ENCODE data around the gene CCBE1.
"Not testable (repeated sequence)": the region's sequence is repeated elsewhere in the genome, so short reads cannot be mapped to it uniquely, and the experiment has no call there.

Gene CCBE1

DNA sequence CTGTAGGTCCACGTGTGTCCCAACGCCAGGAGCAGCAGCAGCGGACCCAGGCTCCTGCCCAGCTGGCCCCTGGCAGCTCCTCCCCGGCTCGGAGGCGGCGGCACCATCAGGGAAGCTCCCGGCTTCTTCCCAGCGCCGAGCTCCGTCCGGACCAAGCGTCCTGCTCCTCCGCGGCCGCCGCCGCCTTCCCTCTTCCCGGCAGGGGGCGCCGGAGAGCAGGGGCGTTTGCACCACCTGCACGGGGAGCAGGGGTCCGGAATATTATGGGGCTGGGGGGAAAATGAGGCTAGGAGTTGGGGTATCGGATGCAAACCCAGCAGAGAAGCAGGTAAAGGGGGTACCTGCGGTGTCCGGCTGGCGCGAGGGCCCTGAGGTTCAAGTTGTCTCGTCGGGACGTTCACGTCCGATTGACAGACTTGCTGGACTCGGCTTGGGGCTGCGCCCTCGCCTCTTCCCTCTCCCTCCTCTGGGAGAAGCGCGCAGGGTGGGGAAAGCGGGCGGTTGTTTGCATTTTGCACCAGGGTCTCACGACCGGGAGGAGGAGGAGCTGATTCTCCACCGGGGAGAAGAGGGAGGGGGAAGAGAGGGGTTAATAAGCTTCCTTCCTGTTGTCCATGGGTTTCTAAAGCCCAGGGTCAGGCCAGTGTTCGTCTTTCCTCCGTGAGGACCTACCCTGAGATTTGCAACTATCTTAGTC, at the start of gene CCBE1:
Gene CCBE1, minus strand, starts transcription at position 188 of the 697 bp plus-strand sequence.
- peak; percentile 32 for DNase-seq (ENCODE audit: low spot score)

DNA sequence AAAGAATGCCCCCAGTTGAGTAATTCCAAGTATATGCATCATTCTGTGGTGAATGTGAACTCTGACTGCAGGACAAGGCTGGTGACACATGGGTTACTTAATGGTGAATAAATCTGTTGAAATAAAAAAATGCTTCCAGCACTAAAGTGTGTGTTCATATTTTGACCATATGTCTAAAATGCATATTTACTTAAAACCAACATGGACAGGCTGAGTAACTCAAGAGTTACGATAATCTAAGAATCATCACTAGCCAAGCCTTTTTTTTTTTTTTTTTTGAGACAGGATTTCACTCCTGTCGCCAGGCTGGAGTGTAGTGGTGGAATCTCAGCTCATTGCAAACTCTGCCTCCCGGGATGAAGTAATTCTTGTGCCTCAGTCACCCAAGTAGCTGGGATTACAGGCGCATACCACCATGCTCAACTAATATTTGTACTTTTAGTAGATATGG, 47.1 kb upstream of the CCBE1 start:
- no peak for DNase-seq (ENCODE audit: low spot score)

DNA sequence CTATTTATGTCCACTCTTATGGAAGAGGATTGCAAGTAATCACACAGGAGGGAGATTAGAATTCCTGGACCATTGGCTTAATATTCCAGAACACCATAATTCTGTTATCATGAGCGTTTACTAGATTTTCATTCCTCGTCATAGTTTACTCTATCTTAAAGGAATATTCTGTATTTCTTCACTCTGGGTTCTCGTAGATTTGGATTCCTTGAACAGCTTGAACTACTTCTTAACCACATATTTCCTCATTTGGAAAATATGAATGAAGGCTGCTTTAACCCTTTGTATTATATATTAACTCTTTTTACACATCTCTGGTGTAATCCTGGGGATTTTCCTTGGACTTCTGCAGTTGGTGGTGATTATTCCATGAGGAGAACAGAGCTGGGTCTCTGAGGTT, 46.3 kb upstream of the CCBE1 start:
- DNase-seq (ENCODE audit: low spot score) = no peak

DNA sequence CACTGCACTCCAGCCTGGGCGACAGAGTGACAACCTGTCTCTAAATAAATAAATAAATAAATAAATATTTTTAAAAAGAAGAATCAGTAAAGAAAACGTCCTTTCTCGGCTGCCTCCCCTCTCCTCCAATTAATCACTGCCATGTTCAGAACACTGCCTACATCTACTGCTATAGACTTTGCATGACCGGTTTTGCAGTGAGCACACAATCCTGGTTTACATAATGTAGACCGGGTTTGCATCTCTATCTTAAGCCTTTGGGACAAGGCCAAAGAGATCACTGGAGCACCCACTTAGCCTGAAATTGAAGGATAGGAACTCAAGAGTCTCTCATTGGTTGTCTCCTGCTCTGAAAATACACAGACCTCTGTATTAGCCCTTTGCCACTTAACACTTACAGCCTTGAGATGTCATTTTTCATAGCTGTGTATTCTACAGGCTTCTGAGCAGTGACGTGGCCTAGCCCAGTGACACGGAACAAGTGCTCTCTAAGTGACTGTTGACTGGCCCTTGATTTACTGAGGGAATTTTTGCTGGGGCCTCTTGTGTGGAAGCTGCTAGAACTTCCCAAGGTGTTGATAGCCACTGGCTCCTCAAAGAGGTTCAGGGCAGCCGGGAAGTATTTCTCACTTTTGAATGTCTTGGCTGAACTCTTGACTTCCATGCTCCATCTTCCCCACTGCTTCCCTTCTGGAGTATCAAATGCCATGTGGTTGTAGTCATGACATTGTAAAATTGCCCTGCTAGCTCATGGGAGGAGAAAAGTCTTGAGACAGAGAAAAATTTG, 45.3 kb upstream of the CCBE1 start:
- DNase-seq (ENCODE audit: low spot score) = no peak

DNA sequence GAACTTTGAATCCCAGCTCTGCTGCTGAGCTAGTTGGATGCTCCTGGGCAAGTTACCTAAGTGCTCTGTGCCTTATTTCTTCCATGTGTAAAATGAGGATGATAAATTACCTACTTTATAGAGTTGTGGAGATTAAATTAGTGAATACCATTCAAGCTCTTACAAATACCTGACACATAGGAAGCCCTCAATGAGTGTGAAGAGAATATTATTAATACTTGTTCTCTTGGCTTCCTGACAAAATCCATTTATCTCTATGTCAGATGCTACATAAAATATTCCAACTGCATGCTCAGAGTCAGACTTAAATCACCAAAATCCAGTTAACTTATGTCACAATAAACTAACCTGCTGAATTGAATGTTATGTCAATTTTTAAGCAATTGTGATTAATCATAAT, 42.9 kb upstream of the CCBE1 start:
- DNase-seq (ENCODE audit: low spot score) = no peak

DNA sequence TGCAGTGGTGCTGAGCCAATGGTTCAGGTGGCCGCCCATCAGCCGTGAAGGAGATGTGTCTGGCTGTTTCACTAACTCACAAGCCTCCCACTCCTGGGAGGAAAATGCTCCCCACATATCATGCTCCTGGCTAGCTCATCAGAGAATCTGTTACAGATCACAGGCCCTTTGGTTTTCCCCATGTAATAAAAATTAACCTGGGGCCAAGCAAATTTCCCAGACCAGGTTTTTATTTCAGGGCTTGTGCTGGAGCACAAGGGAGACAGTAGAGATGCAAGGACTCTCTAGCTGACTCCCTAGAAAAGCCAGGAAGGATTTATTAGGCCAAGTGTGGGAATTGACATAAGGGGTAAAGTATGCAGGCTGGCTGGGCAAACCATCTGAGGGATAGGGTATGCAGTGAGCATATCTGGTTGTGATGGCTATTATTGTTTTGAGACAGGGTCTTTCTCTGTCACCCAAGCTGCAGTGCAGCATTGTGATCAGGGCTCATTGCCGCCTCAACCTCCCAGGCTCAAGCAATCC, 40.6 kb upstream of the CCBE1 start:
- no peak for DNase-seq (ENCODE audit: low spot score)

DNA sequence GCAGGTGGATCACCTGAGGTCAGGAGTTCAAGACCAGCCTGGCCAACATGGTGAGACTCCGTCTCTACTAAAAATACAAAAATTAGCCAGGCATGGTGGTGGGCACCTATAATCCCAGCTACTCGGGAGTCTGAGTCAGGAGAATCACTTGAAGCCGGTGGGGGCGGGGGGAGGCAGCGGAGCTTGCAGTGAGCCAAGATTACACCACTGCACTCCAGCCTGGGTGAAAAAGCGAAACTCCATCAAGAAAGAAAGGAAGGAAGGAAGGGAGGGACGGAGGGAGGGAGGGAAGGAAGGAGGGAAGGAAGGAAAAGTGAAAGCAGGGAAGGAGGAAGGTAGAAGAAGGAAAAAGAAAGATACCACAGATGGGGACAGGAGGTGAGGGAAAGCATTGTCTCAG, 40.1 kb upstream of the CCBE1 start:
- not testable (repeated sequence) for DNase-seq (ENCODE audit: low spot score)

DNA sequence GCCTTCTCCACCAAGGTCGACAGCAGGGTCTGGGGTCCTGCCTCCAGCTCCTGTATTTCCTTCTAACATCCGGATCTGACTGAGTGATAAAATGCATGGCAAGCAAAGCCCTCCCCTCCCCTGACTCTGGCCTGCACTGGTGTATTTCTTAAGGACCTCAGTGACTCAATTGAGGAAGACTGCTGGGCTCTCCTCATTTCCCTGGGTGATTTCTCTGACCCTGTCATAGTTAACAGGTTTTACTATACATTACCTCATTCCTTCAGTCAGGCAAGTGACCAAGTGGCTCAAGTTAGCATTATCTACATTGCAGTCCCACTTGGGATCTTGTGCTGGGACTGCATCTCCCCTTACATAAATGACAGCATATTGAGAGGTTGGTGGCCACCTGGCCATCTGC, 38.8 kb upstream of the CCBE1 start:
- no peak for DNase-seq (ENCODE audit: low spot score)

DNA sequence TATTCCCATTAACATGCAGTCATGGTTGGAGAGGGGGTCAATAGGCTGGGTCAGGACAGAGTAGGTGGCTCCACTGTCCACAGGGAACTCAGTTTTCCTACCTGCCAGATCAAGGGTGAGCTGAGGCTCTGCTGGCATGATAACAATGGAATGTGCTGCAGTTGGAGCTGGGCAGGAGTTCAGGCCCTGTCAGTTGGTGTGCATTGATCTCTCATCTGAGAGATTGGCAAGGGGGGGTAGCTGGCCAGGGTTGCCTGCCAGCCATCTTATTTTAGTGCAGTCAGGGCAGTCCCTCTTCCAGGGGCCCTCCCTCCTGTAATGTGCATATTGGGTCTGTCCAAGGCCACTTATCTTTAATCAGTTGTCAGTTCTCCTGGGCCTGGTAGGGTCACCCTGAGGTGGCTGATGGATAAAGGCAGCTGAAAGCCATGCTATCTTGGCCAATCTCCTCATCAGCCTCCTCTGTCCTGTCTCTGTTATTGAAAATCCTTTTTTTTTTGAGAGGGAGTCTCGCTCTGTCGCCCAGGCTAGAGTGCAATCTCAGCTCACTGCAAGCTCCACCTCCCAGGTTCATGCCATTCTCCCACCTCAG, 38.1 kb upstream of the CCBE1 start:
- DNase-seq (ENCODE audit: low spot score) = no peak

DNA sequence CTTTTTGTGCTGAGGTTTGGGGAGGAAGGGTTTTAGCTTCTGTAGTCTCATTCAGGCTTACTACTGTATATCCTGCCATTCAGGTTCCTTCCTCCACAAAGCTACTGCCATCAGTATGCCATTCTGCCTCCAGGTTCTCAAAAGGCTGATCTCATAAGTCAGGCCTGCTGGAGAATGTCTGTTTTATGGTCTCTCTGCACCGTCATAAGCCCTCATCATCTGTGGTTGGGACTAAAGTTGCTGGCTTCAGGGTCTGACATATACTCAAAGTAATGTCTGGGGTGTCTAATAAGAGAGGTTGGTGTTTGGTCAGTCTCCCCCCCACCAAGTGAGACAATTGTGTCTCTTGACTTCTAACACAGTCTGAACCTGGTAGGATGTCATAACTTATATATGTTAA, 36.2 kb upstream of the CCBE1 start:
- no peak for DNase-seq (ENCODE audit: low spot score)

DNA sequence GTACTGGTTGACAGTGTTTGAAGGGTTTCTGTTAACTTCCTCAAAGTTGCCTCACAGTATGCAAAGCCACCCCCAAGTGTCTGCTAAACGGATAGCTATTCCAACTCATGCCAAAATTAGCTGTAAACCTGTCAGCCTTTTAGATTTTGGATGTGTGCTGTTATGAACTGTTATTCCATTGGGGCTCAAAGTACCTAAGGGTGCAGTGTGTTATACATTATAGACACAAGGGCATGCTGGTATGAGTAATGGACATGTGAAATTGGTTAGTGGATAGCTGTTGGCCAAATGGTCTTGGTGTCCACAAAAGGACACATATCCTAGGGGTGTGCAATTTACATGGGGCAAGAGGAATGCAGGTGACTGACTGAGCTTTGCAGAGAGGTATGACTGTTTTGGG, 33.7 kb upstream of the CCBE1 start:
- no peak for DNase-seq (ENCODE audit: low spot score)

DNA sequence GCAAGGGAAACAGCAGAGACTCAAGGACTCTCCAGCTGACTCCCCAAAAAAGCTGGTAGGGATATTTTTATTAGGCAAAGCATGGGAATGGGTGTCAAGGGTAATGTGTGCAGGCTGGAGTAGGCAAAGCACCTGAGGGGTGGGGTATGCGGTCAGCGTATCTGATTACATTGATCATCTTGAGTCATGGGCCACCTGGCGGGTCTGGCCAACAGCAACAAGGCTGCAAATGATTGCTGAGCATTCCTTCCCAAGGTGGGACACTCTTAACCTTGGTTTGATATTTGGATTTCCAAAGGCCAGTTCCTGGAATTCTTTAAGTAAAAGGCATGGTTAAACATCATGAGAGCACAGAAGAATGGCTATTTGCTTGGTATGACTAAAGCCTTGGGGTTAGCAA, 32.6 kb upstream of the CCBE1 start:
- DNase-seq (ENCODE audit: low spot score) = no peak

DNA sequence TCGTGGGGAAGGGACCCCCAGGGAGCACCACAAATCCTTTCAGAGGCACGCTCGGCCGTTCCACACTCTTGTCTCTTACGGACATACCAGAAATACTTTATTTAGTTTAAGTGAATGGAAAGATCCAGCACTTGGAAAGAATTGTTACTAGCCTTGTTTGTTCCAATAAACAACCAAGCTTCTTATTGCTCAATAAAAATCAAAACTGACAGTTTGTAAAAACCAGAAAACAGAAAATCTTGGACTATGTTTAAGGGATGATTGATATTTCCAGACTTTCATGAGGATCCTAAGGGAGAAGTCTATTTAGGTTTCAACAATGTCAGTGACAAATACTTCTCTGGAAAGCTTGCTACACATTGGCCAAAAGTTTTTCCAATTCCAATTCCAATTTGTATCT, 31.6 kb upstream of the CCBE1 start:
- no peak for DNase-seq (ENCODE audit: low spot score)

DNA sequence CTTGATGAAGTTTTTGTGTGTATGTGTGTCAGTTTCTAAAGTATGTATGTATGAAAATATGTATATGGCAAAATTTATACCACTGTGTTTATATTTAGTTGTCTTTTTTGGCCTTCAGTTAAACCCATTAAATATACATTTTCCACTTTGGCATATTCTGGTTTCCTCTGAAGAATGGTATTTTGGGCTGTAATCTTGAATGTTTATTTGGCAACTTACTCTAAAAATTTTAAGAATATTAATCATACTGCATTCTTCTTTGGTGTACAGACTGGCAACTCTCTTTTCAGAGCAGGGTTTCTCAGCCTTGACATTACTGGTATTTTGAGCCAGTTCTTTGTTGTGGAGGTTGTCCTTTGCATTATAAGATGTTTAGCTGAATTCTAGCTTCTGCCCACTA, 27.9 kb upstream of the CCBE1 start:
- DNase-seq (ENCODE audit: low spot score) = no peak

DNA sequence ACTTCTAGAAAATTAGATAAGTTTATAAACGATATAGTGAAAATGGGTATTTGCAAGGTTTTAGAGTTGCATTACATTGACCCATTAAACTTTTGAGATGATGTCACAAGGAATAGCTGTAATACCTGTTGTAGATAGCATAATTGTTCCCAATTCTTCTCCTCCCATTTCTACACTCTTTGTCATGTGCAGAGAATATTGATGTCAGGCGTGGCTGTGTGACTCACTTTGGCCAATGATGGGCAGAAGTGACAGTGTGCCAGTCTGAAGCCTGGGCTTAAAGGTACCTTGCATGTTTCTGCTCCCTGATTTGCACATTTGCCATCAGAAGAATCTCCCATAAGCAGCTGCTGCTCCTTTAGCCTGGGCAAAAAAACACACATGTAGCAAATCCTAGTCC, 26.9 kb upstream of the CCBE1 start:
- DNase-seq (ENCODE audit: low spot score) = peak; percentile 22

DNA sequence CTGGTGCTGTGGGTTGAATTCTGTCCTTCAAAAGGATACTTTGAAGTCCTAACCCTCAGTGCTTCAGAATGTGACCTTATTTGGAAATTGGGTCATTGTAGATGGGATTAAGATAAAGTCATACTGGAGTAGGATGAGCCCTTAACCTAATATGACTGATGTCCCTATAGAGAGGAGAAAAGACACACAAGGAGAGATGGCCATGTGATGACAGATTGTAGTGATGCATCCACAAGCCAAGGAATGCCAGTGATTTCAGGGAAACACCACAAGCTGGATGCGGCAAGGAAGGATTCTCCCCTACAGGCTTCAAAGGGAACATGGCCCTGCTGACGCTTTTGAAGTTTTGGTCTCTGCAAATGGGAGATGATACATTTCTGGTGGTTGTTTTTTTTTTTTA, 24.7 kb upstream of the CCBE1 start:
- no peak for DNase-seq (ENCODE audit: low spot score)

DNA sequence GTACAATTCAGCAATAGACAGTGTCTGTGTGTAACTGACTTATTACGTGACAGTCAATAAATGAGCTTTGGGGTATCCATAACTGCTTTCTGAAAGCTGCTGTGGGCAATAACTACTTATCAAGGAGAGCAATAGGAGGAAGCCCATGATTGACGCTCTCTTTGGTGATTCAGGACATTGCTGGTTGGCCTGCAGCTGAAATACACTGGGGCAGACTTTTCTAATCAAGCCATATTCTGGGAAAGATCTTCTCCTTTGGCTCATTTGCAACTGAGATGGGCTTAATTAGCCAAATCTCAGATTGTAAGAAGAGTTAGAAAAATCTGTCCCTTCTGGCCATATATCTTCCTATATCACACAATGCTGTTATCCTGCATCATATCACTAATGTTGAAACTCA, 24.0 kb upstream of the CCBE1 start:
- DNase-seq (ENCODE audit: low spot score) = no peak

DNA sequence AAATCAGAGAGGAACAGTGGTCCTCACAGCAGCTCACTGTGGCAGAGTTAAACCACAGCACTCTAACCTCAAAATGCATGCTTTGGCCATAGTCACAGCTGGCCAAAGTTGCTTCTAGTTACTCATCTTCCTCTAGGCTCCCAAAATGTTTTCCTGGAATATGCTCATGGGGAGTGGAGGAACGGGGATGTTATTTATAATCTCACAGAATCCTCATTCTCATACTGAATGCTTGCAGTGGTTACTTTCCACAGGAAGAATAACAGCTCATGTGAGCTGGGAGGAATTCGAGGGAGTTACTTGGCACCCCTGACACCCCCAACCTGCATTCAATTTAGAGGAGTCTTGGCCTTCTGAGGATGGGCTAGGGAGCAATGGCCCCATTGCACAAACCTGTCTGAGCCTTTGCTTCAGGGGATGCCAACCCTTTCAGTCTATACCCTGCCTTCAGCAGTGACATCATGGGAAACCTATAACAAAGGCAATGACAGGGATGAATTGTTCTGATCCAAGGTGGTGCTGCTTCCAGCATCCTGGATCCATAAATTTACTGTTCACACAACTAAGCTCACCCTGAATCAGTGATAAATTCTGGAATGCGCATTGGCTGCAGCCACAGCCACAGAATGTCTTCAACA, 22.4 kb upstream of the CCBE1 start:
- no peak for DNase-seq (ENCODE audit: low spot score)

DNA sequence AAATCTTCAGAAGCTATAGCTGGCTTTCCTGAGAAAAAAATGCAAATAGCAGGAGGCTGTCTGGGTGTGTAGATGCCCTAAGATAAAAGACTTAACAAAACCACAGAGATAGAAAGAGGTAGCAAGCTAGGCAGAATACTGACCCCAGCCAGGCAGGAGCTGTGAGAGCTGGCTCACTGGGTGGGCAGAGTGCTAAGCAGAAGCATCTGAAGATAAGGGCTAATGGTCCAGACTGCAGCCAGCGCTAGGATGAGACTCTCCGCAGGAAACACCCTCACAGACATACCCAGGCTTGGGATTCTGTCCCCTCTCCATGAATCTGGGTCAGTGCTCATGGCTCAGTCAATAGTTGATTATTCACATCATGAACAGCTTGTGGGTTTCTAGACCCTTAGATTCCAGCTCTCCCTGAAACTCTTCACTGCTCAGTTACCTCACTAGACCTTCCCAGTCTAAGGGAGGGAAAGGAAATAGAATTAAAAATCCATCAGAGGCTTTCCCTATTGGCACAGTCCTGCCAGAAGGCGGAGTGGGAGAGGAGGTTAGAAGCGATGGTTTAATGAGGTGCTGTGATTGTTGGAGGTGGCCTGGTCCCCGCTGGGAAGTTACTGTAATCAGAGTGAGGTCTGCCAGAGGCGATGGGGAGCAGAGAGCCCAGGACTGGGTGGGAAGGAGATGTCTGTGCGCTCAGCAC, 21.4 kb upstream of the CCBE1 start:
- no peak for DNase-seq (ENCODE audit: low spot score)

DNA sequence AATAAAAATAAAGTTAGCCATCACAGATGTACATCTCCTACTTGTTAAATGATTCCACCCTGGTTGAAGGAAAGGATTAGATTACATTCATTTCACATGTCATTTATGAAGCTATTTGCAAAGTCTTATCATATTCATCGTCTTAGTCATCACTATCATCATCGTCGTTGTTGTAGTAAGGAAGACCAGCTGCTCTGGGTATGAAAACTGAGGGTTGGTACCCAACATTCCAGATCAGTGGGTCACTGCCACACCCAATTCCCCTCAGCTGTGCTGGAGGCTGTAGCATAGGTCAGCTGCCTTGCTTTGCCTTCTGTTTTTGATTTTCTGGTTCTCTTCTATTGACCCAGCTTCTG, 20.9 kb upstream of the CCBE1 start:
- peak; percentile 71 for DNase-seq (ENCODE audit: low spot score)

DNA sequence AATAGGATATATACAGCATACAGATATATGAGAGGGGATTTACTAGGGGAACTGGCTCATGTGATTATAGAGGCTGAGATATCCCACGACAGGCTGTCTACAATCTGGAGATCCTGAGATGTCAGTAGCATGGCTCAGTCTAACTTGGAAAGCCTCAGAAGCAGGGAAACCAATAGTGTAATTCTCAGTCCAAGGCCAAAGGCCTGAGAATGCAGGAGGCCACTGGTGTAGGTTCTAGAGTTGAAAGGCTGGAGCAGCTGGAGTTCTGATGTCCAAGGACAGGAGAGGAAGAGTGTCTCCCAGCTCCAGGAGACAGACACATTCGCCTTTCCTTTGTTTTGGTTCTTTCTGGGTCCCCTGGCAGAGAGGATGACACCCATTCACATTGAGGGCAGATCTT, 20.1 kb upstream of the CCBE1 start:
- DNase-seq (ENCODE audit: low spot score) = no peak

DNA sequence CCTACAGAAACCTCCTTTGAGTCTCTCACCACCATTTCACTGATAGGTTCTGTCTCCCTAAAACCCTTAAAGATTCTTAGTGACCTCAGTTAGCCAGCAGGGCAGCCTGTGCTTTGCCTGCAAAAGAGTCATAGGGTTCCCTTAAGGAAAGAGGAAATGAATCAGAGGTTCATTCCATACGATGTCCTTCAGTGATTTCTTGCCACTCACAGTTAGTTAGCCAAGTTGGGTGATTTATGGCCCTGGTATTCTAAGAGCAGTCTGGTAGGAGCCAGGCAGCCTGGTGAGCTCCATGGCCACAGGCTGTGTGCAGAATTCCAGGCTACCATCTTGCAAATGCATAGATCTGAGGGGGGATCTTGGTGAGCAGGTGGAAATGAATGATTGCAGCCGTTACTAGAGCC, 18.7 kb upstream of the CCBE1 start:
- DNase-seq (ENCODE audit: low spot score) = peak; percentile 1

Measured in SW480 (cell line).